ENCODE results near the gene CTBP2. TPM values are rescaled to one million over a fixed set of nuclear protein-coding genes. Genes with fewer than 3 reads are reported as not detected.

CTBP2 gene
- total RNA-seq, 2 donors from 2014 or later, result 32.0 to 49.0 TPM

DNA sequence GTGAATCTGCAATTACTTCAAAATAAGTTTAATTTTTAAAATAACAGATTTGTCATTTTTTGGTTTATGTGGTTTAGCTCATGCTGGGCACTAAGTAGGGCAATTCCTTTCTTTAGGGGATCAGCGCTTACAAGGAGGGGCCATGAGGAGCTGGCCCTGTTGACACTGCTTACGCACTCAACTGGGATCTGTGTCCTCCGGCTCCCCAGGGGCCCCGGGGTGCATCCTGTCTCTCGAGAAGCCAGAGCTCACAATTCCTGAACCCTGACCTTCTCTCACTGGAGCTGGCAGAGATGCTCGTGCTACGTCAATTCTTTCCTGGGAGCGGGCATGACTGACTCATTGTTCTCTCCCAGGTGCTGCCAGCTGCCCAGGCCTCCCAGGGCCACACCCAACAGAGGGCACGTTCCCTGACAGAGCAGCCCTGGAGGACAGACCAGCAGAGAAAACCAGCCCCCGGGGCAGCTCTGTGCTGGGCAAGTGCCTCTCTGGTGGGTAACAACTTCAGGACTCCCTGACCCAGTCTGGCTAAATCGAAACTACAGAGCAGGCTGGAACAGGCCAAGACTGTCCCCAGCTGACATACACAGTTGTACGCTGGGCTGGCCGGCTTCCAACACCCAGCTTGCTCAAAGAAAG lies 36.8 kb downstream of the CTBP2 start:
- 17 to 34% methylated on average over 8 to 13 of the region's 13 CpGs for WGBS, 2 donors

DNA sequence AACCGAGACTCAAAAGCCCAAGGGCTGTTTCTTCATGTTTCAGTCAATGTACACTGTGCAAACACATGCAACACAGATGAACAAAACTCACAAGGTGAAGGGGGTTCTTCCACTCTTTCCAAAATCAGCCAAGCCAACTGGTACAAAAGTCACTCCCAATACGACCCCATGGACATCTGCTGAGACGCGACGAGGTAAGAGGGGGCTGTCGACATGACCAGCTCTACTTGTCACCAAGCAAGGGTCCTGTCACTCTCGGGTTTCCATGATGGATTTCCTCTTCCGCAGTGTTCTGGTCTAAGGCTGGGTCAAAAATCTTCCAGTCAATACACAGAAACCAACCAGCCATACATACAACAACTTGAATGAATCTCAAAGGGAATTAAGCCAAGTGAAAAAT lies 37.8 kb downstream of the CTBP2 start:
- H3K9me3 ChIP-seq, result no peaks in the 10 kb centered on the region
- H3K27ac ChIP-seq, result peak overlapping the region; percentile 96 to 100 (median 96)
- 89% methylated on average over 8 of the region's 8 CpGs for WGBS, 2 donors
- no peak for TF ChIP-seq POLR2A (IDR thresholded peaks at IDR 0.05)
- TF ChIP-seq CTCF (IDR thresholded peaks at IDR 0.05), result no peak
- peaks cover 68% of the 10 kb centered on the region for H3K4me1 ChIP-seq
- H3K27me3 ChIP-seq, result no peaks in the 10 kb centered on the region
- DNase-seq, result peak in 1 of 4 donors; percentile 3
- ATAC-seq, result no peak
- H3K4me3 ChIP-seq, result no peak overlapping the region
- H3K36me3 ChIP-seq (replicated peaks in 1 of 2; ENCODE audit: insufficient read depth in 1 of 2, low read depth in 2 of 2), result no peaks in the 10 kb centered on the region
- intact Hi-C loops (cut with DNase I), result no loop called here

More for the DNA sequence above, 36.8 kb downstream of the CTBP2 start:
- Histone ChIP-seq H3K36me3 (replicated peaks in 1 of 2; ENCODE audit: insufficient read depth in 1 of 2, low read depth in 2 of 2) (no peaks in the 10 kb centered on the region), H3K27ac (peak overlapping the region; percentile 96 to 100 (median 96)), H3K9me3 (no peaks in the 10 kb centered on the region), H3K4me1 (peaks cover 67% of the 10 kb centered on the region), H3K4me3 (no peak overlapping the region), H3K27me3 (no peaks in the 10 kb centered on the region)
- TF ChIP-seq CTCF (IDR thresholded peaks at IDR 0.05) (no peak), POLR2A (IDR thresholded peaks at IDR 0.05) (peak in 2 of 3 donors; percentile 75 to 76)
- ATAC-seq (peak; percentile 95), DNase-seq (peak; percentile 93 to 97 (median 96))
- intact Hi-C loops (cut with DNase I), result no loop called here

- H3K4me1 ChIP-seq, result peaks cover 84% of the 10 kb centered on the region
Measured at GRCh38 chr10:125121003-125121402, 39.4 kb downstream of the CTBP2 start.

DNA sequence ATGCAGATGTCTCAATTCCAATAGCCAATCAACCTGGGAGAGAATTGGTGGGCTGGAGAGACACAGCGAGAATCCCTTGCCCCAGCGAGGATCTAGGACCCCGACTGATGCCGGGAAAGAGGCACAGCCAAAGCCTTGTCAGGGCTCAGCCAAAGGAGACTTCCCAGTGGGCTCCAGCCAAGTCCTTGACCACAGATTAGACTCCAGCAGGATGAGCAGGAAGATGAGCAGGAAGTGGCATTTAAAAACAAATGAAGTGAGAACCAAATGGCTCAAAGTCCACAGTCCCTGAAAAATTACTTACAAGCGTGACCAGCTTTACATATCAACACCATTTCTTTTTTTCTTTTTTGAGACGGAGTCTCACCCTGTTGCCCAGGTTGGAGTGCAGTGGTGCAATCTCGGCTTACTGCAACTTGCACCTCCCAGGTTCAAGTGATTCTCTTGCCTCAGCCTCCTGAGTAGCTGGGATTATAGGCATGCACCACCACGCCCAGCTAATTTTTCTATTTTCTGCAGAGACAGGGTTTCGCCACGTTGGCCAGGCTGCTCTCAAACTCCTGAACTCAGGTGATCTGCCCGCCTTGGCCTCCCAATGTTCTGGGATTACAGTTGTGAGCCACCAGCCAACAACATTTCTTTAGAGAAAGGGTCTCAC lies 40.2 kb downstream of the CTBP2 start:
- intact Hi-C loops (cut with DNase I), result no loop called here
- DNase-seq (peak in 1 of 4 donors; percentile 9), ATAC-seq (no peak)
- Histone ChIP-seq H3K4me3 (no peak overlapping the region), H3K27ac (peak overlapping the region; percentile 75 to 96 (median 96)), H3K27me3 (no peaks in the 10 kb centered on the region), H3K36me3 (replicated peaks in 1 of 2; ENCODE audit: insufficient read depth in 1 of 2, low read depth in 2 of 2) (no peaks in the 10 kb centered on the region), H3K9me3 (no peaks in the 10 kb centered on the region), H3K4me1 (peaks cover 90% of the 10 kb centered on the region)
- TF ChIP-seq CTCF (IDR thresholded peaks at IDR 0.05), result no peak
- no peak for TF ChIP-seq POLR2A (IDR thresholded peaks at IDR 0.05)
- WGBS, 2 donors, result 80 to 81% methylated on average over 10 to 11 of the region's 11 CpGs

More at GRCh38 chr10:125121003-125121402, 39.4 kb downstream of the CTBP2 start:
- Histone ChIP-seq H3K27me3 (no peaks in the 10 kb centered on the region), H3K36me3 (replicated peaks in 1 of 2; ENCODE audit: insufficient read depth in 1 of 2, low read depth in 2 of 2) (no peaks in the 10 kb centered on the region), H3K9me3 (no peaks in the 10 kb centered on the region), H3K4me3 (no peak overlapping the region), H3K27ac (peak overlapping the region; percentile 75 to 96 (median 96))
- TF ChIP-seq POLR2A (IDR thresholded peaks at IDR 0.05) (peak in 1 of 3 donors; percentile 24), CTCF (IDR thresholded peaks at IDR 0.05) (peak in 4 of 7 experiments; percentile 36 to 50 (median 44))
- intact Hi-C loops (cut with DNase I), result no loop called here
- ATAC-seq, result peak; percentile 36
- WGBS, 2 donors, result 50 to 58% methylated on average over 8 of the region's 8 CpGs
- DNase-seq, result peak; percentile 61 to 78 (median 69)
